Neural cell (in vitro differentiated cells): ENCODE results near the gene ARID1B. TPM values are rescaled to one million over a fixed set of nuclear protein-coding genes. Genes with fewer than 3 reads are reported as not detected.

Experiments
- H2AFZ ChIP-seq: fragments of 200-600, 300-800 bp; sonication (generic), shearing (Covaris generic); 2 replicates; pipeline ENCODE4 v1.6.0; 2014; ENCODE audit warnings: low read depth, mild to moderate bottlenecking, antibody characterized with exemption, low read length, moderate library complexity
- H3F3A ChIP-seq: fragments of 200-600 bp; shearing (Covaris generic); 2 replicates; pipeline ENCODE4 v1.6.1; 2016; ENCODE audit warnings: mild to moderate bottlenecking, moderate library complexity, mixed read lengths, antibody characterized with exemption, low read length; ENCODE audit not compliant: insufficient read depth, poor library complexity, severe bottlenecking
- H3K27ac ChIP-seq: fragments of 200-600, 300-800 bp; sonication (generic), shearing (Covaris generic); 2 replicates; pipeline ENCODE4 v1.5.1; 2014; ENCODE audit warnings: mild to moderate bottlenecking, low read length, moderate library complexity
- H3K27me3 ChIP-seq: fragments of 300-800, 200-600 bp; sonication (generic), shearing (Covaris generic); 2 replicates; pipeline ENCODE4 v1.6.0; 2014; ENCODE audit warnings: mild to moderate bottlenecking, low read depth, low read length, moderate library complexity; ENCODE audit not compliant: insufficient read depth
- H3K36me3 ChIP-seq: fragments of 300-800, 200-600 bp; sonication (generic), shearing (Covaris generic); 2 replicates; pipeline ENCODE4 v1.5.1; 2014; ENCODE audit warnings: mild to moderate bottlenecking, antibody characterized with exemption, low read length, moderate library complexity; ENCODE audit not compliant: insufficient read depth
- H3K4me2 ChIP-seq: fragments of 300-800, 200-600 bp; sonication (generic), shearing (Covaris generic); 2 replicates; pipeline ENCODE4 v1.6.0; 2014; ENCODE audit warnings: mild to moderate bottlenecking, low read length
- H3K4me3 ChIP-seq: fragments of 300-800, 200-600 bp; sonication (generic), shearing (Covaris generic); 2 replicates; pipeline ENCODE4 v1.5.1; 2014; ENCODE audit warnings: mild to moderate bottlenecking, low read length, moderate library complexity
- H3K79me2 ChIP-seq: fragments of 200-600 bp; shearing (Covaris generic); replicated peaks from 2 replicates; pipeline ENCODE4 v1.6.0; 2014; ENCODE audit warnings: mild to moderate bottlenecking, low read length, moderate library complexity; ENCODE audit not compliant: insufficient read depth
- H3K9ac ChIP-seq: fragments of 300-800, 200-600 bp; sonication (generic), shearing (Covaris generic); 2 replicates; pipeline ENCODE4 v1.6.1; 2016; ENCODE audit warnings: mild to moderate bottlenecking, low read length, mixed read lengths
- H3K9me2 ChIP-seq: fragments of 200-600 bp; shearing (Covaris generic); 2 replicates; pipeline ENCODE4 v1.6.1; 2016; ENCODE audit warnings: mild to moderate bottlenecking, low read length, mixed read lengths; ENCODE audit not compliant: insufficient read depth
- H3K9me3 ChIP-seq: fragments of 200-600, 300-800 bp; sonication (generic), shearing (Covaris generic); 2 replicates; pipeline ENCODE4 v1.6.1; 2016; ENCODE audit warnings: mild to moderate bottlenecking, mixed run types, low read length, moderate library complexity, mixed read lengths
- H4K20me1 ChIP-seq: fragments of 200-600 bp; shearing (Covaris generic); 2 replicates; pipeline ENCODE4 v1.6.1; 2016; ENCODE audit warnings: mild to moderate bottlenecking, mixed run types; ENCODE audit not compliant: insufficient read depth
- CTCF ChIP-seq: fragments of 450-650 bp; IDR thresholded peaks from 2 replicates; pipeline ENCODE4 v1.5.1; 2014; ENCODE audit warnings: antibody characterized with exemption, mild to moderate bottlenecking, moderate library complexity; ENCODE audit not compliant: poor library complexity, severe bottlenecking
- EP300 ChIP-seq: fragments of 450-650 bp; conservative IDR thresholded peaks from 2 replicates; pipeline ENCODE4 v1.6.1; 2014; ENCODE audit warnings: antibody characterized with exemption, mild to moderate bottlenecking, moderate library complexity; ENCODE audit not compliant: poor library complexity, severe bottlenecking
- EZH2 ChIP-seq: fragments of 200-600, 300-800 bp; shearing (Covaris generic), sonication (generic); IDR thresholded peaks from 2 replicates; pipeline ENCODE4 v1.6.1; 2014; ENCODE audit warnings: antibody characterized with exemption, low read length, borderline replicate concordance, mild to moderate bottlenecking; ENCODE audit not compliant: insufficient read depth, poor library complexity, severe bottlenecking
- MXI1 ChIP-seq: fragments of 450-650 bp; conservative IDR thresholded peaks from 2 replicates; pipeline ENCODE4 v1.6.1; 2014; ENCODE audit warnings: antibody characterized with exemption, mild to moderate bottlenecking; ENCODE audit not compliant: poor library complexity, severe bottlenecking
- POLR2AphosphoS5 ChIP-seq: IDR thresholded peaks from 2 replicates; pipeline ENCODE4 v1.6.1; 2012
- RAD21 ChIP-seq: fragments of 450-650 bp; conservative IDR thresholded peaks from 2 replicates; pipeline ENCODE4 v1.6.1; 2014; ENCODE audit warnings: antibody characterized with exemption, mild to moderate bottlenecking, moderate library complexity
- REST ChIP-seq: IDR thresholded peaks from 2 replicates; pipeline ENCODE4 v1.6.1; 2012; ENCODE audit warnings: borderline replicate concordance
- SMC3 ChIP-seq: fragments of 450-650 bp; conservative IDR thresholded peaks from 2 replicates; pipeline ENCODE4 v1.6.1; 2014; ENCODE audit warnings: antibody characterized with exemption, mild to moderate bottlenecking, moderate library complexity; ENCODE audit not compliant: poor library complexity
- TAF1 ChIP-seq: IDR thresholded peaks from 2 replicates; pipeline ENCODE4 v1.6.1; 2012; ENCODE audit warnings: low read depth
- polyA plus RNA-seq: library from polyadenylated mRNA; depleted of rRNA; stranded (reverse); fragments of >200 nt; gene quantifications from 2 replicates; pipeline ENCODE4 v1.2.3, GENCODE V29; 2014

Gene ARID1B
- polyA plus RNA-seq, 1 donor from 2014 or later = 35.0 TPM

GRCh38 chr6:157075549-157076450, 298.6 kb downstream of the ARID1B start:
- H3K4me2 ChIP-seq = no peak overlapping the region
- peaks cover 25% of the 10 kb centered on the region for H3K79me2 ChIP-seq
- TF ChIP-seq EP300 (no peak), RAD21 (no peak), POLR2AphosphoS5 (no peak), MXI1 (no peak), TAF1 (no peak), REST (no peak)

GRCh38 chr6:157076451-157076822, 299.3 kb downstream of the ARID1B start:
- H4K20me1 ChIP-seq = no peaks in the 10 kb centered on the region
- no peaks in the 10 kb centered on the region for H3K9me2 ChIP-seq
- no peak overlapping the region for H3K4me3 ChIP-seq
- no peak overlapping the region for H3K27ac ChIP-seq
- H3K27me3 ChIP-seq = no peaks in the 10 kb centered on the region
- H3F3A ChIP-seq = peaks cover 2% of the 10 kb centered on the region
- no peaks in the 10 kb centered on the region for H3K36me3 ChIP-seq
- H3K4me2 ChIP-seq = no peak overlapping the region
- H3K9me3 ChIP-seq = no peaks in the 10 kb centered on the region
- no peak overlapping the region for H3K9ac ChIP-seq
- no peak for TF ChIP-seq MXI1
- no peak for TF ChIP-seq EZH2
- no peak for TF ChIP-seq CTCF
- no peak for TF ChIP-seq SMC3
- TF ChIP-seq POLR2AphosphoS5 = no peak
- TF ChIP-seq EP300 = no peak
- no peak for TF ChIP-seq REST
- no peak for TF ChIP-seq TAF1
- no peak for TF ChIP-seq RAD21
- H3K79me2 ChIP-seq = peaks cover 25% of the 10 kb centered on the region
- H2AFZ ChIP-seq = no peak overlapping the region

More at GRCh38 chr6:157075549-157076450, 298.6 kb downstream of the ARID1B start:
- Histone ChIP-seq H3K27me3 (no peaks in the 10 kb centered on the region), H3K36me3 (no peaks in the 10 kb centered on the region), H4K20me1 (no peaks in the 10 kb centered on the region), H3K9me3 (no peaks in the 10 kb centered on the region), H3K9ac (no peak overlapping the region), H3K4me3 (no peak overlapping the region), H3K27ac (no peak overlapping the region), H2AFZ (no peak overlapping the region), H3F3A (peaks cover 6% of the 10 kb centered on the region), H3K9me2 (no peaks in the 10 kb centered on the region)
